ENCODE results near the gene GXYLT2. TPM values are rescaled to one million over a fixed set of nuclear protein-coding genes. Genes with fewer than 3 reads are reported as not detected.
A peak's percentile ranks its signal among the peaks of the same experiment; 100 is the strongest.

Gene GXYLT2
- total and polyA plus RNA-seq, 2 experiments from 2014 or later, result 25.7 to 36.4 TPM

GRCh38 chr3:72896996-72897757 lies 9.3 kb downstream of the GXYLT2 start:
- Histone ChIP-seq H3K27ac (no peak overlapping the region), H3K9me3 (ENCODE audit: low read depth) (no peaks in the 10 kb centered on the region), H3K4me3 (no peak overlapping the region), H3K36me3 (no peaks in the 10 kb centered on the region), H3K27me3 (no peaks in the 10 kb centered on the region), H3K4me1 (ENCODE audit: low read depth) (peaks cover 24% of the 10 kb centered on the region)
- no peak for TF ChIP-seq CTCF (IDR thresholded peaks at IDR 0.05; ENCODE audit: low read depth, low read length)
- peak in 1 of 2 donors; percentile 40 for DNase-seq (ENCODE audit: low read depth in 1 of 2, low spot score in 1 of 2)

GRCh38 chr3:72897758-72898007 lies 9.8 kb downstream of the GXYLT2 start:
- TF ChIP-seq CTCF (IDR thresholded peaks at IDR 0.05; ENCODE audit: low read depth, low read length), result no peak
- H3K4me1 ChIP-seq (ENCODE audit: low read depth), result peaks cover 21% of the 10 kb centered on the region
- H3K27me3 ChIP-seq, result no peaks in the 10 kb centered on the region
- H3K4me3 ChIP-seq, result no peak overlapping the region
- H3K9me3 ChIP-seq (ENCODE audit: low read depth), result no peaks in the 10 kb centered on the region
- DNase-seq (ENCODE audit: low read depth in 1 of 2, low spot score in 1 of 2), result no peak
- H3K27ac ChIP-seq, result no peak overlapping the region
- no peaks in the 10 kb centered on the region for H3K36me3 ChIP-seq

GRCh38 chr3:72899349-72899765 lies 11.5 kb downstream of the GXYLT2 start:
- no peaks in the 10 kb centered on the region for H3K36me3 ChIP-seq
- DNase-seq (ENCODE audit: low read depth in 1 of 2, low spot score in 1 of 2), result no peak
- no peak for TF ChIP-seq CTCF (IDR thresholded peaks at IDR 0.05; ENCODE audit: low read depth, low read length)
- no peaks in the 10 kb centered on the region for H3K9me3 ChIP-seq (ENCODE audit: low read depth)
- H3K27ac ChIP-seq, result peak overlapping the region; percentile 61
- H3K4me1 ChIP-seq (ENCODE audit: low read depth), result peaks cover 27% of the 10 kb centered on the region
- no peaks in the 10 kb centered on the region for H3K27me3 ChIP-seq
- no peak overlapping the region for H3K4me3 ChIP-seq

- no peak overlapping the region for H3K4me3 ChIP-seq
- no peak for DNase-seq (ENCODE audit: low read depth in 1 of 2, low spot score in 1 of 2)
- H3K9me3 ChIP-seq (ENCODE audit: low read depth), result no peaks in the 10 kb centered on the region
- H3K27ac ChIP-seq, result peak overlapping the region; percentile 61
- TF ChIP-seq CTCF (IDR thresholded peaks at IDR 0.05; ENCODE audit: low read depth, low read length), result no peak
- peaks cover 28% of the 10 kb centered on the region for H3K4me1 ChIP-seq (ENCODE audit: low read depth)
- H3K36me3 ChIP-seq, result no peaks in the 10 kb centered on the region
- H3K27me3 ChIP-seq, result no peaks in the 10 kb centered on the region
These were observed 12.2 kb downstream of the GXYLT2 start for GRCh38 chr3:72900048-72900447.

GRCh38 chr3:72901840-72902239 lies 14.0 kb downstream of the GXYLT2 start:
- Histone ChIP-seq H3K27ac (no peak overlapping the region), H3K36me3 (no peaks in the 10 kb centered on the region), H3K27me3 (no peaks in the 10 kb centered on the region), H3K4me3 (no peak overlapping the region), H3K4me1 (ENCODE audit: low read depth) (peaks cover 28% of the 10 kb centered on the region), H3K9me3 (ENCODE audit: low read depth) (no peaks in the 10 kb centered on the region)
- TF ChIP-seq CTCF (IDR thresholded peaks at IDR 0.05; ENCODE audit: low read depth, low read length), result no peak
- no peak for DNase-seq (ENCODE audit: low read depth in 1 of 2, low spot score in 1 of 2)
